ENCODE measurements around the gene AXIN2.

AXIN2 gene

GRCh38 chr17:65561452-65562205 is at the start of gene AXIN2:
Gene AXIN2, minus strand, starts transcription at chr17:65561648. Its CDS starts 3,028 bp downstream, at chr17:65558620.
- peak in 1 of 2 donors; percentile 26 for DNase-seq

GRCh38 chr17:65609749-65610148 is 48.3 kb upstream of the AXIN2 start:
- DNase-seq, result no peak

GRCh38 chr17:65609286-65609685 is 47.8 kb upstream of the AXIN2 start:
- no peak for DNase-seq

GRCh38 chr17:65604070-65604469 is 42.6 kb upstream of the AXIN2 start:
- DNase-seq, result no peak

GRCh38 chr17:65601881-65602280 is 40.4 kb upstream of the AXIN2 start:
- DNase-seq, result no peak

GRCh38 chr17:65601145-65601544 is 39.7 kb upstream of the AXIN2 start:
- no peak for DNase-seq

- no peak for DNase-seq
Measured at GRCh38 chr17:65600518-65600917, 39.1 kb upstream of the AXIN2 start.

- DNase-seq, result no peak
Measured at GRCh38 chr17:65599650-65600049, 38.2 kb upstream of the AXIN2 start.

- no peak for DNase-seq
Measured at GRCh38 chr17:65598746-65599145, 37.3 kb upstream of the AXIN2 start.

GRCh38 chr17:65595071-65595656 is 33.7 kb upstream of the AXIN2 start:
- no peak for DNase-seq

- DNase-seq, result no peak
Measured at GRCh38 chr17:65593855-65594845, 32.7 kb upstream of the AXIN2 start.

- no peak for DNase-seq
Measured at GRCh38 chr17:65593092-65593854, 31.8 kb upstream of the AXIN2 start.

GRCh38 chr17:65592125-65592965 is 30.9 kb upstream of the AXIN2 start:
- no peak for DNase-seq

GRCh38 chr17:65589321-65589720 is 27.9 kb upstream of the AXIN2 start:
- no peak for DNase-seq

GRCh38 chr17:65588181-65588808 is 26.8 kb upstream of the AXIN2 start:
- no peak for DNase-seq

GRCh38 chr17:65587534-65588180 is 26.2 kb upstream of the AXIN2 start:
- DNase-seq, result no peak

GRCh38 chr17:65586899-65587298 is 25.5 kb upstream of the AXIN2 start:
- no peak for DNase-seq

- DNase-seq, result no peak
Measured at GRCh38 chr17:65584604-65585521, 23.4 kb upstream of the AXIN2 start.

- no peak for DNase-seq
Measured at GRCh38 chr17:65583921-65584603, 22.6 kb upstream of the AXIN2 start.
